NCI-H146 treated with DMSO at 0.1 percent for 48 hours (cell line): Measurements from ENCODE around the gene MARK1.
"Not testable (repeated sequence)": the region's sequence is repeated elsewhere in the genome, so short reads cannot be mapped to it uniquely, and the experiment has no call there.

Experiments used
- DNase-seq: peaks from one replicate; lab custom pipeline; 2025; ENCODE audit not compliant: unreplicated experiment; lab: John Stamatoyannopoulos, UW

MARK1 gene

DNA sequence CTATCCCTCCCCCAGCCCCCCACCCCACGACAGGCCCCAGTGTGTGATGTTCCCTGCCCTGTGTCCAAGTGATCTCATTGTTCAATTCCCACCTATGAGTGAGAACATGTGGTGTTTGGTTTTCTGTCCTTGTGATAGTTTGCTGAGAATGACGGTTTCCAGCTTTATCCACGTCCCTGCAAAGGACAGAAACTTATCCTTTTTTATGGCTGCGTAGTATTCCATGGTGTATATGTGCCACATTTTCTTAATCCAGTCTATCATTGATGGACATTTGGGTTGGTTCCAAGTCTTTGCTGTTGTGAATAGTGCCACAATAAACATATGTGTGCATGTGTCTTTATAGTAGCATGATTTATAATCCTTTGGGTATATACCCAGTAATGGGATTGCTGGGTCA is 77.7 kb downstream of the MARK1 start:
- DNase-seq: not testable (repeated sequence)

DNA sequence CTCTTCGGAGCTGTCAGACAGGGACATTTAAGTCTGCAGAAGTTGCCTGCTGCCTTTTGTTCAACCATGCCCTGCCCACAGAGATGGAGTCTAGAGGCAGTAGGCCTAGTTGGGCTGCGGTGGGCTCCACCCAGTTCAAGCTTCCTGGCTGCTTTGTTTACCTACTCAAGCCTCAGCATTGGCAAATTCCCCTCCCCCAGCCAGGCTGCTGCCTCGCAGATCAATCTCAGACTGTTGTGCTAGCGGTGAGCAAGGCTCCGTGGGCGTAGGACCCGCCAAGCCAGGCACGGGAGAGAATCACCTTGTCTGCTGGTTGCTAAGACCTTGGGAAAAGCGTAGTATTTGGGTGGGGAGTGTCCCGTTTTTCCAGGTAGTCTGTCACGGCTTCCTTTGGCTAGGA is 83.2 kb downstream of the MARK1 start:
- DNase-seq: not testable (repeated sequence)

DNA sequence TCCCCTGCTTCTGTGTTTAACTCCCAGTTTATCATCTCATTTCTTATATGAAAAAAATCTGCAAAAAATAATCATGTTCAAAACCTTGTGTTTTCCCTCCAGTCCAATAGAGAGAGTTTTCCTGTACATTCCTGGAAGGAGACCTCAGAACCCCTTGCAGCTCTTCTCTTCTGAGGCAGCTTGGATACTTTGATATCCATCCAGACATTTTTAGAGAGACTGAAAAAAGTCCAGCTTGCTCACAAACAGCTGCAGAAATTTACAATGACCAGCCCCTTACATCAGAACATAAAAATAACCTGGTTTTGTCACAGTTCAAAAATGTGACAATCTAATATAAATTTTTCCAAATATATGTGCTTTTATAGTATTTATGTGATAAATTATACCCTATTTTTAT is 88.9 kb downstream of the MARK1 start:
- DNase-seq: no peak

DNA sequence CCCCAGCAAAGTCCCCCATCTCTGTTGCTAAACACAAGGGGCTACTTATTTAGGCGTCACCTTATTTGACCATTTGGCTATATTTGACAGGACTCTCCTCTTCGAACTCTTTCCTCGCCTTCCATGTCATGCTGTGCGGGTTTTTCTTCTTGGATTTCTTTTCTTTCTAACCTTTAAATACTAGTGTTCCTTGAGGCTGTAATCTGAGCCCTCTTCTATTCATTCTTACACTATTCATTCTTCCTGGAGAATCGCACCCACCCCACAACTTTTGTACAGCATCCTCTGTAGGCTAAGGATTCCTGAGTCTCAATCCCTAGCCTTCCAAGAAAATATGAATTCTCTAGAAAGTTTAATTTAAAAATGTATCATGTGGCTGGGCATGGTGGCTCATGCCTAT is 100.5 kb downstream of the MARK1 start:
- DNase-seq: no peak

DNA sequence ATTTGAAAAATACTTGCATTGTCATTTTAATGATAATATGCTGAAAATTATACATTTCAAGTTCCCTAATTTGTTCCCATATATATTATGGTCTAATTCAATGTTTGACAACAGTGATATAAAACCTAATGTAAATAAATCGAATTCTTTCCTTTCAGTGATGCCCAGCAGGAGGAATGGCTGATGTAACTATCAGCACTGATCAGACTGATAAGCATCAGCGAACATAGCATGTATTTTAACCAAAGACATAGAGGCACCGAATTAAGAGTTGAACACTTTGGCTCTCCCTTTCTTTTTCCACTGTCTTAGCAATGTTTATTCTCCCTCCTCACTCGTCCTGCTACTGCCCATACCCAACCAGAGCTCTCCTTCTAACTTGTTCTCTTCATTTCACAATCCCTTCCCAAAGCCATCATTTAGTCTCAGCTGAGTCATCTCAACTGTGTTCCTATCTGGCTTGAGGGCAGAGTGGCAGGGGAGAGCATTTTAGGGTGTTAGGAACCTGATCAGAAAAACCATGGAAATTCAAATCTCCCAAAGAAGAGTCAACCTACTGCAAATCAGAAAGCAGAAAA is 103.4 kb downstream of the MARK1 start:
- DNase-seq: no peak

DNA sequence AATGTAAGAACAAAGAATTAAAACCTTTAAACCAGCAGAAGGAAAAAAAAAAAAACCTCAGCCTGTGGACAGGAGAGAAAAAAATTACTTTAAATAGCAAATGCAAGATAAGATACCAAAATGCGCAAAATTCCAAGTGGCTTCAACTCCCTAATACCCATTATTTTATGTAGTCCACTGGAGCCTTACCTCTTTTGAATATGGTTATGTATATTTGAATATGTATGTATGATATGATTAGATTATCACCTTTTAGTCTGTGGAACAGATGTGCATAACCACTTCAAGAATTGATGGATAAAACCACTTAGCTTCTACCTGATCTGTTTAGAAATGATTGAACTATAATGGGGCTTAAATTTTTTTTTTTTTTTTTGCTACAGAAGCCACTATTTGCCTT is 109.8 kb downstream of the MARK1 start:
- DNase-seq: no peak

DNA sequence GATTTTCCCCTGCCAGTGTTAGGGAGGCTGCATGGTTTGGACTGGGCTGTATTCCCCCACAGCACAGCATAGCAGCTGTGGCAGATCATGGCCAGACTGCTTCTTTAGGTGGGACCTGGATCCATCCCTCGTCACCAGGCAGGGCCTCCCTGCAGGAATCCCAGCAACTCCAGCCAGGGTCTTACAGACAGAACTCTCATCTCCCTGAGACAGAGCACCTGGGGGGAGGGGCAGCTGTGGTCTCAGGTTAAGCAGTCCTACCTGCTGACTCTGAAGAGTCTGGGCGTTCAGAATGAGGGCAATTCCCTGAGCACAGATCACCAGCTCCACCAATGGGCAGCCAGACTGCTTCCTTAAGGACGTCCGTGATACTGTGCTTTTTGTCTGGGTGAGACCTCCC is 114.3 kb downstream of the MARK1 start:
- DNase-seq: no peak

DNA sequence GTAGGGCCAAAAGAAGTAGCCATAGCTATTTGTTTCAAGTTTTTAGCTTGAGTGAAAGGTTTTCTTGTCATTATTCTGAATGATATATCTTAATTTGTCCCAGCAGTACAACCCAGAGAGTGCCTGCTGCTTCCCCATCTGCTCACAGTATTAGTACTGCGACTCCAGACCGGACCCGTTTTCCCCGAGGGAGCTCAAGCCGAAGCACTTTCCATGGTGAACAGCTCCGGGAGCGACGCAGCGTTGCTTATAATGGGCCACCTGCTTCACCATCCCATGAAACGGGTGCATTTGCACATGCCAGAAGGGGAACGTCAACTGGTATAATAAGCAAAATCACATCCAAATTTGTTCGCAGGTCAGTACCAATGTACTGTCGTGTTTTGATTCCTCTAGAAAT is 125.1 kb downstream of the MARK1 start:
- DNase-seq: no peak

DNA sequence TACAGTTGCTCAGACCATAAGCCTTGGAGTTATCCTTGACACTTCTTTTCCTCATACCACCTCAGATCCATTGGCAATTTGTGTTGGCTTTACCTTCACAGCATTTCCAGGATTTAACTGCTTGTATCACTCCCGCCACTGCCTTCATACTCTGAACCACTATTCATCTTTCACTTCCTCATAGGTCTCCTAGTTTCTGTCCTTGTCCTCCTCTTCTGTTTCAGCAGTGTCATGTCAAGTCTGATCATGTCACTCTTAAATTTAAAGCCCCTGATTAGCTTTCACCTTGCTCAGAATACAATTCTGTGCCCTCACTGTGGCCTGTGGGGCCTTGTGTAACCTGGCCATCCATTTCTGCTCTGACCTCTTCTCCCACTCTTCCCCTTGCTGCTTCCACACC is 127.6 kb downstream of the MARK1 start:
- DNase-seq: no peak

DNA sequence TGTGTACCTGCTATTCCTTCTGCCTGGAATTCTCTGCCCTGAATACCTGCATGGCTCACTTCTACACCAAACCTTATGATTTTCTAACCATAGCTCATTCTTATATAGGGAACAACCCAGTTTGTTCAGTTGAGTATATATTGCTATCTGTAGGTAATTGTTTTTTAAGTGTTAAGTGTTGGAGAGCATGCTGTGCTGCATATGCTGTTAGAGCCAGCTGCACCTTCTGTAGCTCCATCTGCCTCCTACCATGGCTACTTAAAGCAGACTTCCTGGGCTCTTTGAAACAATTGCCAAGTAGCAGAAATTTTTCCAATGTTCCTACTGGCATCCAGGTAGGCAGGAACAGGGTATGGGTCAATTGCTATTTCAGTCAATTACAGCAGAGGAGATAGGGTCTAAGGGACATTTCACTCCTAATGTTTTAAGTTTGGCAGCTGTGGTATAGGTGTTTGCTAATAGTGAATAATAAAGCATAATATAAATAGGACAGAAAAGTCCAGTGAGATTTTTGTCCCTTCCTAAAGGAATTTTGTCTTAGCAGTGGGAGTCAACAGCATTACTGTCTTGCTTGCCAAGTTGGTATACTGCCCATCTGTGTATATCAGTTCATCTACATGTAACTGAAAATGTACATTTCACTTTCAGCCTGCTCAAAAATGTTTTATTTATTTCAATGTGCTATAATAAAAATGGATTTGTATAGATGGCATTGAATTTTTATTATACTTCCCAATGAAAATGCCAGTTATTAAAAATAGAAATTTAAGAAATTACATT is 128.2 kb downstream of the MARK1 start:
- DNase-seq: no peak

DNA sequence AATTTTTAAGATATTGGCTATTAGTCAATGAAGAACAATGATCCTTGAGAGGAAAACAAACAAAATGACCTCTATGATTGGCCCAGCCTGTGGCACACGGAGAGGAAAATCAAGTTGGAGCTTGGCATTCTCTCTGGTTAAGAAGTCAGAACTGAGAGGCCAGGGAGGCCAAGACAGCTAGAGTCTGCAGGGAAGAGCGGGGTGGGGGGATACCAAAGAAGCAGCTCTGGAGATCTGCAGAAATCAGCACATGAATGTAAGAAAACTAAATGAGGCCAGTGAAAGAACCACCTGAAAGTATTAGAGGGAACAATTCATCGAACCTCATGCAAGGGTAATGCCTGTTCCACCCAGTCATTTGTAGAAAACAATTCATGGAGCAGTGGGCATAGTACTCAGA is 138.4 kb downstream of the MARK1 start:
- no peak for DNase-seq

DNA sequence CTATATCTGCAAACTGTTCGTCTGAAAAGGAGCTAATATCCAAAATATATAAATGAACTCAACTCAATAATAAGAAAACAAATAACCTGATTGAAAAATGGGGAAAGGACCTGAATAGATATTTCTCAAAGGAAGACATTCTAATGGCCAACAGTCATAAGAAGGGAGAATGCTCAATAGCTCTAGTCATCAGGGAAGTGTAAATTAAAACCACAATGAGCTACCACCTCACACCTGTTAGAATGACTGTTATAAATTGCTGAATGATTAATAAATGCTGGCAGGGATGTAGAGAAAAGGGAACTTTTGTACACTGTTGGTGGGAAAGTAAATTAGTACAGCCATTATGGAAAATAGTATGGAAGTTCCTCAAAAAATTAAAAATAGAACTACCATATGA is 141.1 kb downstream of the MARK1 start:
- DNase-seq: no peak

DNA sequence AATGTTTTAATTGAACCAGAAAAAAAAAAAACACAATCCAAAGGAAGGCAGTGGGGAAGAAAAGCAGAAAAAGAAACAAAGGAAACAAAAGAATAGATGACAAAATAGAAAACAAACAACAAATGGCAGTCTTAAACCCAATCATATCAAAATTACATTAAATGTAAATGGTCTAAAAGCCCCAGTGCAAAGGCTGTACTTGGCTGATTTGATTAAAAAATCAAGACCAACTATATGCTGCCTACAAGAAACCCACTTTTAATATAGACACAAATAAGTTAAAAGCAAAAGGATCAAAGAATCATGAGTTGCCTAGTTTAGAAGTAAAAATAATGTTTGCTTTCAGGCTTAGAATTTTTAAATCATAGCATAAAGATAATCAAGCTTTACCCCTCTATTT is 142.4 kb downstream of the MARK1 start:
- DNase-seq: no peak

DNA sequence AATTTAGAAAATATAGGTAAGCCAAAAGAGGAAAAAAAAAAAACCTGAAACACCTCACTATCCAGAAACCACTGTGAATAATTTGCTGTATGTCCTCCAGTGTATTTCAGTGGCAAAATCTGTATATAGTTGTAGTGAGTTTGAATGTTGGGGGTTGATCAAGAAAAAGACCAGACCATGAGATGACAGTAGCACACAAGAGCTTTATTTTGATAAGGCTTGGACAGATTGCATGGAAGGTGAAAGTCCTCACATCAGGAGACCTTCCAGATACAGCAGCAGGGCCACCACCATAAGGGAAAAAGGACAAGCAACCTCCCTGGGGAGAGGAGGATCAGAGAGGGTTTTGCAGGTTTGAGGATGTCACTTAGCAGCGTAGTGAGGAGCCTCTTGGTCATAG is 146.0 kb downstream of the MARK1 start:
- no peak for DNase-seq

DNA sequence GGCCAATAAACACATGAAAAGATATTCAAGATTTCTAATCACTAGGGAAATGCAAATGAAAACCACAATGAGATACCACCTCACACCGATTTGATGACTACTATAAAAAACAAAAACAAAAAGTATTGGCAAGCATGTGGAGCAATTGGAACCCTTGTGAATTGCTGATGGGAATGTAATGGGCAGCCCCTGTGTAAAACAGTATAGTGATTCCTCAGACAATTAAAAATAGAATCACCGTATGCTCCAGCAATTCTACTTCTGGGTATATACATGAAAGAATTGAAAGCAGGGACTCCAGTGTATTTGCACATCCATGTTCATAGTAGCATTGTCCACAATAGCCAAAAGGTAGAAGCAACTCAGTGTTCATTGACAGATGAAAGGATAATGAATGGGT is 149.3 kb downstream of the MARK1 start:
- no peak for DNase-seq

DNA sequence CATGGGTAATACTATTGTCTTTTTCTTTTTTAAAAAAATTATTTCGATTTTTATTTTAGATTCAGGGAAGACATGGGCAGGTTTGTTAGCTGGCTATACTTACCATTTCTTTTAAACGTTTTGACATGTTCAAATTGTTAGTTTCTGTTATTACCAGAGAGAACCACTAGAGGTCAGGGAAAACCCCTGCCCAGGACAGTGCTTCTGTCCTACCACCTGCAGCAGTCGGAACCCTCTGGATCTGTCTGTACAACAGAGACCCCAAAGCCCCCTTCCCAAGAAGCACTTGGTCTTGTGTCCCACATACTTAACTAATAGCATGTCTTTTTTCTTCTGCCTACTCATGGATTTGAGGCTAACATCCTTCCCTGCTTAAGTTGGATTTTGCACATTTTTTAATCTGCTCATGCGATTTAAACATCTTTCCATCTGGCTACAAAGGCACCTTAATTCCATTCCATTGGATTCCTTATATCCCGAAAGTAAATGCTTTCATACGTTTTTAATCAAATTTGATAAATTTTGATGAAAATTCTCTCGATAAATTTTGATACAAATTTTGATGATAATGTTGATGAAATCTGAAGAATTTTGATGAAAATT is 152.2 kb downstream of the MARK1 start:
- DNase-seq: no peak

DNA sequence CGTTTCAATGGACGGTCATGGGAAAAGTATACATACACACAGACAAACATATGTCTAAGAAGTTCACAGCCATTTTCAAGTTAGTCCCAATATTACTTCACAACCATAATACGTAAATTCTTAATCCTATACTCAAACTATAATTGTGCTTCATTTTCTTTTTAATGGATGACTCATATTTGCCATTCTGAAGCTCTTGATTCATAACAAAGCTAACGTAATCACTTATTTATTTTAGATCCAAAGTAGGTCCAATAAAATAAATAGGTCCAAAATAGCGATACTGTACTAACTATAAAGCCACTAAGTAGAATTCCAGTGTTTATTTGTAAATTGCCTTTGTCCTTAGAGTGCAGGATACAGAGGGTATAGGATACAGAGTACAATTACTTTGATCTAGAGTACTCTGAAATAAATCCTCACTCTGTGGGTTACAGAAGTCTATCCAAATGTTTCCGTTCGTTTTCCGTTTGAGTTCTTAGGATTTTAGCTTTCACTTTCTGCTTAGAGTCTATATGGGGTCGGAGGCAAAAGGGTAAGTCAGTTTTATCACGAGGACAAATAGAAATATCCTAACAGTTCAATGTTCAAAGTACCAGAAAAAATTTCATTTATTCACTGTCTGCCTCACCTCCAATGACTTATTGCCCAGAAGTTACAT is 153.4 kb downstream of the MARK1 start:
- no peak for DNase-seq

DNA sequence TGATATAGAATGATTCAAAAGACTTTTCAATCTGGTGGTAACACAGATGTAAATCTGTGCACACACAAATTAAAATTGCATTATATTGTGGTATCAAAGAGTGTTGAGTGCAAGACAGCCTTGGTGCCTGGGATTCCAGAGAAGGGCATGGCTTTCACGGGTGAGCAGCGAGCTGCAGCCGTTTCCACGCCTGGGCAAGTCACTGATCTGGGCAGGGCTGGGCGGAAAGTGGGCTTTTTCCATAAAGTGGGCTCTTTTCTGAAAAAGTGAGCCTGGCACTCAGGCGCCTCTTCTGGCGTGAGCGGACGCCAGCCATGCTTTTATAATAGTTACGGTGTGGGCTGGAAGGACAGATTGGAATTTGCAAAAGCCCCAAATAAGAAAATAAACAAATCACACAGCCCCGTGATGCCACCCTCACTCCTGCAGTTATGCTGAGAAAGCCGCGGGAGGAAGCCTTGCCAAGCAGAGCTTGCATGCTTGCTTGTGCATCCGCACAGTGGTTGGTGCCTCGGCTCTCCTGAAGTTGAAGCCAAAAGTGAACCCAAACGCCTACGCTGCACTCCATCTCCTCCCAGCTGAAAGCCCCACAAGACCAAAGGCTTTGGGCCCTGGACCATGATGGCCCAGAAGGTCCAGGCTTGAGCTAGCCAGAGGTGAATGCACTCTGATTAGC is 155.1 kb downstream of the MARK1 start:
- no peak for DNase-seq

DNA sequence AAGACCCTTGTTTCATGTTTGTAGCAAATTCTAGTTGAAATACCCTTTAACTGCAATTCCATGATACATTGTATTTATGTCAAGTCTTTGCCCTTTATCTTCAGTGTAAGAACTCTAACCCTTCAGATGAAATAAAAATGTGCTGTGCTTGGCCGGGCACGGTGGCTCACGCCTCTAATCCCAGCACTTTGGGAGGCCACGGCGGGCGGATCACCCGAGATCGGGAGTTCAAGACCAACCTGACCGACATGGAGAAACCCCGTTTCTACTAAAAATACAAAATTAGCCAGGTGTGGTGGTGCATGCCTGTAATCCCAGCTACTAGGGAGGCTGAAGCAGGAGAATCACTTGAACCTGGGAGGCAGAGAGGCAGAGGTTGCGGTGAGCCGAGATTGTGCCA is 155.8 kb downstream of the MARK1 start:
- DNase-seq: not testable (repeated sequence)

DNA sequence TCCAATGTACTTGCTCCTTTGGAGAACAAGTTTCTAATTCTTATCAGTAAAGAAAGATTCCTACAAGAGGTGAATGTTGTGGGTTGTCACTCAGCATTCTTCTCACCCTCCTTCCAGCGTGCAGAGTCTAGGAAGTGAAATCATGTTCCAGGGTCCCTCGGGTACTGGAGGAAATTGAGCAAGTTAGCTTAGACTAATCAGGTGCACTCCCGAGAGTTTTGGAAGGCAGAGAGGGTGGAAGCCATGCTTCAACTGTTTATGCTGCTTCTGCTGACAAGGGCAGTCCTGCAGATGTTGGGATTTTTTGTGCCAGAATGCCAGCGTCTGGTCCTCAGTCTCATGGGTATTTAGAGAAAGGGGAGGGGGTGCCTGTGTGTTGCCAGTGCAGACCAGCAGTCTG is 157.0 kb downstream of the MARK1 start:
- no peak for DNase-seq

DNA sequence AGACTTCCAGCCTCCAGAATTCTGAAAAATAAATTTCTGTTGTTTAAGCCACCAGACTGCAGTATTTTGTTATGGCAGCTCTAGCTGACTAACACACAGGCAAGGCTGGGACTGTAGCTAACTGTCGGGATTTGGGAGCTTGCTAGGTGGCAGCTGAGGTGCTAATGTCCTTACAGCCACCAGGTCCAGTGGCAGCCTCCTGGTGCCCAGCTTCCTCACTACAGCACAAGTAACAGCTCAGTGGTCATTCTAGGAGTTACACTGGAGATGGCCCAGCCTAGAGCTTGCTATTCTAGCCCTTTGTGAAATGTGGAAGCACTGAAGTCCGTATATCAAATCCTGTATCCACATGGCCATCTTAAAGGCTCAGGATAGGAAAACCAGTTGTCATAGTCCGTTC is 157.9 kb downstream of the MARK1 start:
- no peak for DNase-seq

DNA sequence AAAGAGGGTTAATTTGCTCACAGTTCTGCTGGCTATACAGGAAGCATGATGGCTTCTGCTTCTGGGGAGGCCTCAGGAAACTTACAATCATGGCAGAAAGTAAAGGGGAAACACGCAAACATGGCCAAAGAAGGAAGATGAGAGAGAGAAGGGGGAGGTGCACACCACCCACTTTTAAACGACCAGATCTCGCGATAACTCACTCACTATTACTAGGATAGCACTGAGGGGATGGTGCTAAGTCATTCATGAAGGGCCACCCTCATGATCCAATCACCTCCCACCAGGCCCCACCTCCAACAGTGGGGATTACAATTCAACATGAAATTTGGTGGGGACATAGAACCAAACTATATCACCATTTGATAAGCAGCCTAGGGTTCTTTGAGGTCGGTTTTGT is 159.9 kb downstream of the MARK1 start:
- no peak for DNase-seq
